ENCODE data around the gene KREMEN1. TPM values are rescaled to one million over a fixed set of nuclear protein-coding genes. Genes with fewer than 3 reads are reported as not detected.

The KREMEN1 gene
- total and polyA plus RNA-seq, 10 of the 15 experiments (the other 5 are each of a cell fraction or from before 2014, with no cell fraction given), result 0.10 to 2.5 (median 0.20) TPM; not detected in 1

DNA sequence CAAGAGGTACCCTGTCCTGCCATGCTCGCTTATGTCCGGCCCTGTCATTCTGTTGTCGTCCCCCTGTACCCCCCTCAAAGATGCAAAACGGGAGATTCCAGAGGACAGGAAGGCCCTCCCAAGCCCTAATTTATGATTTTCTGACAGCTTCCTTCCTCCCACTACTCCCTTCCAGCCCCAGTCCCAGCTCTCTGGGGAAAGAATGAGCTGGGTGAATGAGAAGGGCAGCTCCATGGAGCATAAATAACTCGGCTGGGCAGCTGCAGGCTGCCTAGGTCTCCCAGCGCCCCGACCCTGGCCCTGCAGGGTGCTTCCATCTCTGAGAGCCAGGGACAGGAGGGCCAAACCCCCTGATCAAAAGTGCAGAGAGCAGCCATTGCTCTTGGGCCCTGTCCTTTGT lies 128.9 kb downstream of the KREMEN1 start:
- FAIRE-seq (no peak), DNase-seq (ENCODE audit: low read depth, low spot score) (no peak), ATAC-seq (peak; percentile 0; the same call in 2 of the 3 replicates)
- Histone ChIP-seq H2AFZ (ENCODE audit: control insufficient read depth, low read depth, low read length) (no peak overlapping the region), H3K4me1 (ENCODE audit: control insufficient read depth, insufficient read depth, low read length) (peaks cover 45% of the 10 kb centered on the region), H3K27ac (ENCODE audit: control insufficient read depth, insufficient read depth) (peak overlapping the region; percentile 90), H3K4me3 (peak overlapping the region; percentile 3; the same call in 1 of the 2 replicates), H3K4me2 (ENCODE audit: control insufficient read depth, insufficient read depth) (peak overlapping the region; percentile 61), H3K9ac (ENCODE audit: control insufficient read depth, insufficient read depth, low read length) (peak overlapping the region; percentile 69), H3K36me3 (ENCODE audit: control insufficient read depth in 2 of 2, insufficient read depth in 2 of 2, low read length in 1 of 2) (no peaks in the 10 kb centered on the region), H3K79me2 (ENCODE audit: control insufficient read depth, insufficient read depth, low read length) (peaks cover 23% of the 10 kb centered on the region), H3K9me3 (replicated peaks; ENCODE audit: control insufficient read depth, insufficient read depth, low read length) (no peaks in the 10 kb centered on the region), H3K27me3 (replicated peaks in 1 of 2; ENCODE audit: control insufficient read depth in 2 of 2, insufficient read depth in 2 of 2, low read length in 1 of 2) (no peaks in the 10 kb centered on the region; a peak in 1 of 4 replicates), H4K20me1 (ENCODE audit: control insufficient read depth, insufficient read depth) (no peaks in the 10 kb centered on the region)
- 90% methylated on average over 7 of the region's 7 CpGs for WGBS (ENCODE audit: insufficient coverage, insufficient replicate concordance, low lambda C conversion rate, missing lambda C conversion rate)
- ChIA-PET SMC1A (ENCODE audit: uncharacterized antibody, unreplicated experiment) (interaction anchor here (0.6 to 16.1 kb wide), 13 partner anchors 8 to 281 kb away, joined by 3 to 165 read pairs (median 5); no protein-coding TSS in a partner anchor), POLR2A (interaction anchor here (0.8 to 15.3 kb wide), 7 partner anchors 9 to 297 kb away, joined by 3 to 239 read pairs (median 5); no protein-coding TSS in a partner anchor), CTCF (interaction anchor here (0.7 to 6.7 kb wide), 9 partner anchors 14 to 160 kb away, joined by 3 to 78 read pairs (median 5); no protein-coding TSS in a partner anchor), RAD21 (ENCODE audit: unreplicated experiment) (interaction anchor here (0.9 to 10.8 kb wide), 10 partner anchors 8 to 281 kb away, joined by 3 to 153 read pairs (median 4); partner anchors contain the start of gene KREMEN1)
- in situ Hi-C loops (cut with MboI) (loop anchor here (5.0 kb wide), 1 partner anchor 34 kb away; no protein-coding TSS in a partner anchor), intact Hi-C loops (cut with micrococcal nuclease; ENCODE audit: unreplicated experiment) (loop anchor here (1.0 to 5.0 kb wide), 3 partner anchors 34 to 124 kb away; no protein-coding TSS in a partner anchor)
- no TSS peak for BruUV-seq (replicated peaks)
- no peak for TF ChIP-seq SREBF1 (IDR thresholded peaks at IDR 0.05; ENCODE audit: low read length)
- TF ChIP-seq SMARCA5 (IDR thresholded peaks at IDR 0.05), result 0 out of 2 replicates have a peak, but pooled peaks have one; percentile 2

DNA sequence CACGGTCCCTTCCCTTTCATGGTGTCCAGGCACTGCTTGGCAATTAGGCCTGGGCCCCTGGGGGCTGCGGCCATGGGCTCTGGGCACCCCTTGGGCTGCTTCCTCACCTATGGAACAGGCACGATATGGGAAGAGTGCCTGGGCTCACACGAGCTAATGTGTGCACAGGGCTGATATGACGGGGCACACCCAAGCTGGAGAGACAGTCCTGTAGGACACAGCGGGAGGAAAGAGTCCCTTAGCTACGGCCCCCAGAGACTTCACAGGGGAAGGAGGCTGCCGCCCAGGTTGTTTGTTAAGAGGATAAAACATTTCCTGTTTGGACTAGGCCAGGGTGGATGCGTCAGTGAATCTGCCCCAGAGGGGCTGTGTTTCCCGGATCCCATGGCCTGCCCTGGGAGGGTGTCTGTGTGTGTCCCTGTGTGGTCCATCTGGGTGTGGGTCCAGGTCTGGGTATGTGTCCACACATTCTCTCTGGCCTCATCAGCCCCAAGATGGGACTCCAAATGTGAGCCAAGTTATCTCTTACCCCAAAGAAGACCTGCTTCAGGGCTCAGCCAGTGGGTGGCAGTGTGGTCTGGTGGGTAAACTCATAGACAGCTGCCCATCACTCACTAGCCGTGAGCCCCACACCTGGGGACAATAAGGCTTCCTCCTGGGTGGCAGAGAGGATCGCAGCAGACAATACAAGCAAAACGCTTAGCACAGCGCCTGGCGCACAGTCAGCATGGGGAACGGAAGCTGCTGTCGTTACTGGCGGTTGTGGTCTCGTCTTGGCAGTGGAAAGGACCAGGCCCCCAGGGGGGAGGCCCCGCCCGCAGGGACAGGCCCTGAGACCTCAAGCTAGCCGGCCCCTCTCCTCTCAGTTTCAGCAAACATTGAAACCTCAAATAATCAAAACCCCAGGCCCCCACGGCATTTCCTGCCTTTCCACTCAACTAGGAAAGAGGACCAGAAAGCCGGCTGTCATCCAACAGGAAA lies 129.7 kb downstream of the KREMEN1 start:
- peak; percentile 77 for ATAC-seq
- peak overlapping the region; percentile 15; the same call in 1 of the 2 replicates for H3K4me3 ChIP-seq
- H3K36me3 ChIP-seq (ENCODE audit: control insufficient read depth in 2 of 2, insufficient read depth in 2 of 2, low read length in 1 of 2), result no peaks in the 10 kb centered on the region
- peak; percentile 91 for DNase-seq (ENCODE audit: low read depth, low spot score)
- ChIA-PET RAD21 (ENCODE audit: unreplicated experiment) (interaction anchor here (0.6 to 10.8 kb wide), 17 partner anchors 8 to 391 kb away, joined by 3 to 153 read pairs (median 4); no protein-coding TSS in a partner anchor), POLR2A (interaction anchor here (0.8 to 15.3 kb wide), 12 partner anchors 8 to 403 kb away, joined by 3 to 239 read pairs (median 4); no protein-coding TSS in a partner anchor), CTCF (interaction anchor here (0.7 to 6.7 kb wide), 15 partner anchors 10 to 49 kb away, joined by 3 to 78 read pairs (median 4); no protein-coding TSS in a partner anchor), SMC1A (ENCODE audit: uncharacterized antibody, unreplicated experiment) (interaction anchor here (0.6 to 16.1 kb wide), 21 partner anchors 8 to 347 kb away, joined by 3 to 165 read pairs (median 4); no protein-coding TSS in a partner anchor)
- H3K79me2 ChIP-seq (ENCODE audit: control insufficient read depth, insufficient read depth, low read length), result peaks cover 30% of the 10 kb centered on the region
- TSS peak; percentile 54 for BruUV-seq (replicated peaks)
- no peaks in the 10 kb centered on the region; a peak in 1 of 4 replicates for H3K27me3 ChIP-seq (replicated peaks in 1 of 2; ENCODE audit: control insufficient read depth in 2 of 2, insufficient read depth in 2 of 2, low read length in 1 of 2)
- H3K4me1 ChIP-seq (ENCODE audit: control insufficient read depth, insufficient read depth, low read length), result peaks cover 45% of the 10 kb centered on the region
- in situ Hi-C loops (cut with MboI), result loop anchor here (5.0 kb wide), 1 partner anchor 35 kb away; no protein-coding TSS in a partner anchor
- intact Hi-C loops (cut with micrococcal nuclease; ENCODE audit: unreplicated experiment), result loop anchor here (1.0 to 5.0 kb wide), 3 partner anchors 35 to 125 kb away; no protein-coding TSS in a partner anchor
- H3K9ac ChIP-seq (ENCODE audit: control insufficient read depth, insufficient read depth, low read length), result peak overlapping the region; percentile 69
- H3K9me3 ChIP-seq (replicated peaks; ENCODE audit: control insufficient read depth, insufficient read depth, low read length), result no peaks in the 10 kb centered on the region
- 11% methylated on average over 23 of the region's 24 CpGs for WGBS (ENCODE audit: insufficient coverage, insufficient replicate concordance, low lambda C conversion rate, missing lambda C conversion rate)
- peak overlapping the region; percentile 48 for H2AFZ ChIP-seq (ENCODE audit: control insufficient read depth, low read depth, low read length)
- peak overlapping the region; percentile 90 for H3K27ac ChIP-seq (ENCODE audit: control insufficient read depth, insufficient read depth)
- peak; percentile 68 for FAIRE-seq
- H4K20me1 ChIP-seq (ENCODE audit: control insufficient read depth, insufficient read depth), result no peaks in the 10 kb centered on the region
- peak overlapping the region; percentile 61 for H3K4me2 ChIP-seq (ENCODE audit: control insufficient read depth, insufficient read depth)
- TF ChIP-seq PML (IDR thresholded peaks at IDR 0.05; ENCODE audit: low read length), result no peak
- no peak for TF ChIP-seq BRCA1 (IDR thresholded peaks at IDR 0.05; ENCODE audit: low read depth, low read length)
- peak; percentile 51; the same call in 1 of the 2 replicates for TF ChIP-seq STAT1 (conservative IDR thresholded peaks at IDR 0.05)
- no peak for TF ChIP-seq SREBF2 (IDR thresholded peaks at IDR 0.05; ENCODE audit: low read length)
- TF ChIP-seq SIX5 (IDR thresholded peaks at IDR 0.05; ENCODE audit: low read depth, low read length, severe bottlenecking), result no peak
- peak; percentile 80 to 85 for TF ChIP-seq BHLHE40 (IDR thresholded peaks at IDR 0.05; ENCODE audit: borderline replicate concordance in 1 of 2, low read depth in 2 of 2, low read length in 1 of 2)
- peak; percentile 76 to 94 for TF ChIP-seq EP300 (IDR thresholded peaks at IDR 0.05; ENCODE audit: borderline replicate concordance in 1 of 2, control insufficient read depth in 1 of 2, low read depth in 2 of 2, low read length in 2 of 2)
- no peak for TF ChIP-seq ZZZ3 (IDR thresholded peaks at IDR 0.05; ENCODE audit: control insufficient read depth, insufficient read length, low read depth)
- TF ChIP-seq TARDBP (IDR thresholded peaks at IDR 0.05; ENCODE audit: borderline replicate concordance), result peak; percentile 74; the same call in 1 of the 2 replicates
- TF ChIP-seq, protein P1, sequence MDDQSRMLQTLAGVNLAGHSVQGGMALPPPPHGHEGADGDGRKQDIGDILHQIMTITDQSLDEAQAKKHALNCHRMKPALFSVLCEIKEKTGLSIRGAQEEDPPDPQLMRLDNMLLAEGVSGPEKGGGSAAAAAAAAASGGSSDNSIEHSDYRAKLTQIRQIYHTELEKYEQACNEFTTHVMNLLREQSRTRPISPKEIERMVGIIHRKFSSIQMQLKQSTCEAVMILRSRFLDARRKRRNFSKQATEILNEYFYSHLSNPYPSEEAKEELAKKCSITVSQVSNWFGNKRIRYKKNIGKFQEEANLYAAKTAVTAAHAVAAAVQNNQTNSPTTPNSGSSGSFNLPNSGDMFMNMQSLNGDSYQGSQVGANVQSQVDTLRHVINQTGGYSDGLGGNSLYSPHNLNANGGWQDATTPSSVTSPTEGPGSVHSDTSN (IDR thresholded peaks at IDR 0.05; ENCODE audit: insufficient replicate concordance, low read depth, low read length), result peak; percentile 76
